ENCODE data around the gene XYLT1. TPM values are rescaled to one million over a fixed set of nuclear protein-coding genes. Genes with fewer than 3 reads are reported as not detected.

XYLT1 gene
- total RNA-seq, 3 donors from 2014 or later: 23.1 to 44.0 (median 34.1) TPM

GRCh38 chr16:17084130-17084529 lies 386.6 kb downstream of the XYLT1 start:
- TF ChIP-seq CTCF (IDR thresholded peaks at IDR 0.05): no peak
- H3K4me3 ChIP-seq: no peak overlapping the region

DNA sequence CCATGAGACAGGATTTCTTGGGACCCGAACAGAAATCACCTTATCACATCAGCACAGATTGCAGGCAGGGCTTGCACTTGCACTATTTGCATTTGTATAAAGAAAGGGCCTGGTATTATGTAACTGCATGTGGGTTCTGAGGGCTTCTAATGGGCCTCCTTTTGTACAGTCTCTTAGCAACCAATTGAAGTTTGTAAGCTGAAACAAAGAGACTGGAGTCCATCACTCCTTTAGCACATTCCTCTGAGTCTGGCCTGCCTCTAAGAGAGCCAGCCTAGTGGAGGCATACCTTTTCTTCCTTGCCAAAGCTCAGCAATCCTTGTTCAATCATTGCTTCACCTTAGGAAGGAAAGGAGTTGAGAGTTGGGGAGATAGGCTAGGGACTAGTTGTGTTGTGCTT lies 387.1 kb downstream of the XYLT1 start:
- Histone ChIP-seq H3K4me3 (no peak overlapping the region), H3K9me3 (no peaks in the 10 kb centered on the region), H3K36me3 (ENCODE audit: low read depth) (no peaks in the 10 kb centered on the region), H3K4me1 (ENCODE audit: low read depth) (no peaks in the 10 kb centered on the region)
- no peak for DNase-seq
- no peak for ATAC-seq
- intact Hi-C loops (cut with DNase I, micrococcal nuclease): no loop called here
- TF ChIP-seq CTCF (IDR thresholded peaks at IDR 0.05): no peak

More at GRCh38 chr16:17084130-17084529, 386.6 kb downstream of the XYLT1 start:
- intact Hi-C loops (cut with DNase I, micrococcal nuclease): no loop called here
- DNase-seq (no peak), ATAC-seq (no peak)
- Histone ChIP-seq H3K36me3 (ENCODE audit: low read depth) (no peaks in the 10 kb centered on the region), H3K9me3 (no peaks in the 10 kb centered on the region), H3K4me1 (ENCODE audit: low read depth) (no peaks in the 10 kb centered on the region)

GRCh38 chr16:17082095-17082882 lies 388.5 kb downstream of the XYLT1 start:
- Histone ChIP-seq H3K36me3 (ENCODE audit: low read depth) (no peaks in the 10 kb centered on the region), H3K9me3 (no peaks in the 10 kb centered on the region), H3K4me1 (ENCODE audit: low read depth) (no peaks in the 10 kb centered on the region), H3K4me3 (no peak overlapping the region)
- DNase-seq (no peak), ATAC-seq (no peak)
- intact Hi-C loops (cut with DNase I, micrococcal nuclease): no loop called here
- no peak for TF ChIP-seq CTCF (IDR thresholded peaks at IDR 0.05)

- no peak for ATAC-seq
- no peak overlapping the region for H3K4me3 ChIP-seq
- intact Hi-C loops (cut with DNase I, micrococcal nuclease): no loop called here
- no peaks in the 10 kb centered on the region for H3K4me1 ChIP-seq (ENCODE audit: low read depth)
- DNase-seq: no peak
- TF ChIP-seq CTCF (IDR thresholded peaks at IDR 0.05): no peak
- no peaks in the 10 kb centered on the region for H3K9me3 ChIP-seq
- no peaks in the 10 kb centered on the region for H3K36me3 ChIP-seq (ENCODE audit: low read depth)
Observed at GRCh38 chr16:17080105-17080504, 390.7 kb downstream of the XYLT1 start.

DNA sequence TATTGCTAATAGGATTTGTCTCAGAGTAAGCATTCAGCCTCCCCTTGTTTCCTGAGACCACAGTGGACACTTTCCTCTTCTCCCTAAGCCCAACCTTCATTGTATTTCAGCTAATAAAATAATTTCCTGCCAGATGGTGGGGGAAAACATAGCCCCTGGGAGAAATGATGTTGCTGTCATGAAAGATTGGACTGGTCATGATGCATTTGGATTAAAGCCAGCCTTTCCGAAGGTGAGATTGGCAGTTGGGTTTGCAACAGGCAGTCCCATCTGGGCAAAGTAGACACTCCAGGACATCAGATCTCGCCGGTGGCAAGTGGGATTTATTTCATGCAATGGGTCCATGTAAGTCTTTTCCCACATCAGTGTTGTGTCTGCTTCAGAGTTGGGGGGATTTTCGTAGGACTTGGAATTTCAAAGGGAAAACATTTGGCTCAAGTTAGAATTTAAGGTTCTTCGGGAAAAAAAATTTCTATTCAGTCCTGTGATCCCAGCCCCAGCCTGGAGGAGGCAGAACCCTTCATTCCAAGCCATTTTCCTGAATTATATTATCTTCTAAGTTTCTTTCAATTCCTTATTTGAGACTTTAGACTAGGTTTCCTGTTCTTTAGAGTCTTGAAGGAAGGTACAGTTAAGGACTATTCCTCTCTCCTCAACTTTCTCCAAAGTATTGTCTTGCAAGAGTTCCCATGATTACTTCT lies 391.7 kb downstream of the XYLT1 start:
- TF ChIP-seq CTCF (IDR thresholded peaks at IDR 0.05): no peak
- Histone ChIP-seq H3K4me3 (no peak overlapping the region), H3K36me3 (ENCODE audit: low read depth) (no peaks in the 10 kb centered on the region), H3K4me1 (ENCODE audit: low read depth) (no peaks in the 10 kb centered on the region), H3K9me3 (no peaks in the 10 kb centered on the region)
- intact Hi-C loops (cut with DNase I, micrococcal nuclease): no loop called here
- no peak for ATAC-seq
- DNase-seq: no peak
